PC-9 (cell line): ENCODE results near the gene ARHGAP42. TPM values are rescaled to one million over a fixed set of nuclear protein-coding genes. Genes with fewer than 3 reads are reported as not detected.
A peak's percentile ranks its signal among the peaks of the same experiment; 100 is the strongest.

Experiments used
- BruUV-seq: library from RNA; stranded (reverse); fragments of 400-500 nt; replicated peaks from 2 replicates; lab custom pipeline; 2021; lab: Mats Ljungman, UMichigan
- CTCF ChIA-PET: fragments of 300-600 bp; sonication (Branson Sonifier 250); formaldehyde crosslinking; loops from one replicate; lab custom pipeline; 2022; ENCODE audit warnings: antibody characterized with exemption; lab: Charles Lee
- POLR2A ChIA-PET: fragments of 300-600 bp; sonication (Branson Sonifier 250); formaldehyde crosslinking; loops from one replicate; lab custom pipeline; 2022; ENCODE audit warnings: antibody characterized with exemption; ENCODE audit not compliant: unreplicated experiment; lab: Charles Lee
- DNase-seq, 2 experiments: peaks; one replicate each; pipeline versions ENCODE4 v3.0.0 to v3.0.0-alpha.2; 2015 to 2022; ENCODE audit warnings: mixed read lengths in 1 of 2
- H2AFZ ChIP-seq: fragments of 200-600 bp; sonication (generic); 2 replicates; pipeline ENCODE4 v1.8.1; 2017; ENCODE audit warnings: antibody characterized with exemption
- H3F3A ChIP-seq: fragments of 200-600 bp; sonication (generic); 2 replicates; pipeline ENCODE4 v1.8.1; 2017; ENCODE audit warnings: antibody characterized with exemption, mild to moderate bottlenecking, low read depth; ENCODE audit not compliant: insufficient read depth
- H3K27ac ChIP-seq: fragments of 200-600 bp; sonication (generic); 2 replicates; pipeline ENCODE4 v1.6.1; 2016; ENCODE audit warnings: mixed run types
- H3K27me3 ChIP-seq: fragments of 200-600 bp; sonication (generic); 2 replicates; pipeline ENCODE4 v1.6.1; 2016; ENCODE audit warnings: low read depth, mixed run types; ENCODE audit not compliant: insufficient read depth
- H3K36me3 ChIP-seq: fragments of 200-600 bp; sonication (generic); 2 replicates; pipeline ENCODE4 v1.6.1; 2016; ENCODE audit warnings: low read depth, mixed run types
- H3K4me1 ChIP-seq: fragments of 200-600 bp; sonication (generic); replicated peaks from 2 replicates; pipeline ENCODE4 v1.6.1; 2016; ENCODE audit warnings: mixed run types; ENCODE audit not compliant: insufficient read depth
- H3K4me2 ChIP-seq: fragments of 200-600 bp; sonication (generic); 2 replicates; pipeline ENCODE4 v1.6.1; 2017; ENCODE audit warnings: mixed run types
- H3K4me3 ChIP-seq: fragments of 200-600 bp; sonication (generic); 2 replicates; pipeline ENCODE4 v1.6.1; 2016; ENCODE audit warnings: mixed run types
- H3K79me2 ChIP-seq: fragments of 200-600 bp; sonication (generic); 2 replicates; pipeline ENCODE4 v1.6.1; 2017; ENCODE audit warnings: low read depth, mixed run types
- H3K9me2 ChIP-seq: fragments of 200-600 bp; sonication (generic); 2 replicates; pipeline ENCODE4 v1.8.1; 2017; ENCODE audit warnings: mild to moderate bottlenecking; ENCODE audit not compliant: insufficient read depth
- H3K9me3 ChIP-seq: fragments of 200-600 bp; sonication (generic); 2 replicates; pipeline ENCODE4 v1.8.1; 2016; ENCODE audit warnings: low read depth; ENCODE audit not compliant: insufficient read depth
- H4K20me1 ChIP-seq: fragments of 200-600 bp; sonication (generic); 2 replicates; pipeline ENCODE4 v1.8.1; 2017; ENCODE audit not compliant: insufficient read depth
- EZH2 ChIP-seq: fragments of 200-600 bp; sonication (generic); IDR thresholded peaks from 2 replicates; pipeline ENCODE4 v1.8.0; 2017; ENCODE audit warnings: antibody characterized with exemption, low read depth
- intact Hi-C: fragments of 100-400 bp; cut with micrococcal nuclease; formaldehyde crosslinking; loops from one replicate; pipeline ENCODE4 v1.10.0; 2022; ENCODE audit not compliant: unreplicated experiment
- total RNA-seq: library from RNA; stranded (reverse); gene quantifications from 2 replicates; pipeline ENCODE4 v1.2.3, GENCODE V29; 2021
- TF ChIP-seq, protein P1 (sequence below): fragments of 200-600 bp; sonication (generic); conservative IDR thresholded peaks from 2 replicates; pipeline ENCODE4 v1.6.1; 2017; ENCODE audit warnings: mixed run types, antibody characterized with exemption, mild to moderate bottlenecking, moderate library complexity

Gene ARHGAP42
- total RNA-seq, 1 experiment from 2014 or later = 12.8 TPM

DNA sequence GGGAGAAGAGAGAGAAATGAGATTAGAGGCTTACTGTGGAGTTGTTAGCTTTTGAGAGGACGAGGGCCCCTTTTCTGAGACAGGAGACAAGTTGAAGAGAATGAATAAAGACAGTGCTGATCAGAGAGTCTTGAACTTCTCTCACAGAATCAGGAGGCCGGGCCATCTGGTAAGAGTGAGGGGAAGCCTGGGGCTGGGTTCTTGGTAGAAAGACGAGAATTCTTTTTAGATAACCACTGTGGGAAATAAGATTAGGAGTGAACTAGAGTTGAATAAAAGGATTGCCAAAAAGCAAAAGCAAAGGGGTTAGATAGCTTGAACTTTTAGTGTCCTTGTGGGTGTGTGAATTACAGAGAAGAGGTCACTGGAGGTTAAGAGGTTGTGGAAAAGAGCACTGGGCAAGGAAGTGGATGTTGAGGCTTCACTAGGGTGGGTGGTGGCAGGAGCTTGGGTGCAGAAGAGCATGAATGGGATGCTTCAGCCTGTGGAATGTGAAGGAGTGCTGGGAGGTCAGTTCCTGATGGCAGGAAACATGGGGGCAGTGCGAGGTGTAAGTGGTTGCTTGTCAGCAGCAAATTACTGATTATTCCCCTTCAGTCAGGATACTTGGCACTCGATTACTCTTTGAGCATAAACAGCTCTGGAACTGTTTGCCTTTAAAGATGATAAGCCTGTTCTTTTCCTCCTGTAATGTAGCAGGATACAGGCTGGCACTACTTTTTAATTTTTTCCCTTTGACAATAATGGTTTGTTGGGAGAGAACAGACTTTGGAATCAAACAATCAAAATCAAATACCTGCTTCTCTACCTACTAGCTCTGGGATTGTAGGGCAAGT, 98.3 kb downstream of the ARHGAP42 start:
- TF ChIP-seq, protein P1, sequence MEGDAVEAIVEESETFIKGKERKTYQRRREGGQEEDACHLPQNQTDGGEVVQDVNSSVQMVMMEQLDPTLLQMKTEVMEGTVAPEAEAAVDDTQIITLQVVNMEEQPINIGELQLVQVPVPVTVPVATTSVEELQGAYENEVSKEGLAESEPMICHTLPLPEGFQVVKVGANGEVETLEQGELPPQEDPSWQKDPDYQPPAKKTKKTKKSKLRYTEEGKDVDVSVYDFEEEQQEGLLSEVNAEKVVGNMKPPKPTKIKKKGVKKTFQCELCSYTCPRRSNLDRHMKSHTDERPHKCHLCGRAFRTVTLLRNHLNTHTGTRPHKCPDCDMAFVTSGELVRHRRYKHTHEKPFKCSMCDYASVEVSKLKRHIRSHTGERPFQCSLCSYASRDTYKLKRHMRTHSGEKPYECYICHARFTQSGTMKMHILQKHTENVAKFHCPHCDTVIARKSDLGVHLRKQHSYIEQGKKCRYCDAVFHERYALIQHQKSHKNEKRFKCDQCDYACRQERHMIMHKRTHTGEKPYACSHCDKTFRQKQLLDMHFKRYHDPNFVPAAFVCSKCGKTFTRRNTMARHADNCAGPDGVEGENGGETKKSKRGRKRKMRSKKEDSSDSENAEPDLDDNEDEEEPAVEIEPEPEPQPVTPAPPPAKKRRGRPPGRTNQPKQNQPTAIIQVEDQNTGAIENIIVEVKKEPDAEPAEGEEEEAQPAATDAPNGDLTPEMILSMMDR = no peak
- TF ChIP-seq EZH2 = no peak
- BruUV-seq = no TSS peak
- Histone ChIP-seq H3K4me1 (0 out of 2 replicates have a peak, but pooled peaks cover 4% of the 10 kb centered on the region), H3F3A (no peaks in the 10 kb centered on the region), H3K9me2 (no peaks in the 10 kb centered on the region), H3K36me3 (no peaks in the 10 kb centered on the region), H3K27ac (no peak overlapping the region), H3K9me3 (no peaks in the 10 kb centered on the region), H4K20me1 (no peaks in the 10 kb centered on the region), H2AFZ (no peak overlapping the region), H3K79me2 (no peaks in the 10 kb centered on the region), H3K4me3 (no peak overlapping the region), H3K4me2 (no peak overlapping the region), H3K27me3 (no peaks in the 10 kb centered on the region)
- intact Hi-C loops = no loop called here
- POLR2A ChIA-PET = no interaction called here
- CTCF ChIA-PET = no interaction called here
- DNase-seq = no peak

DNA sequence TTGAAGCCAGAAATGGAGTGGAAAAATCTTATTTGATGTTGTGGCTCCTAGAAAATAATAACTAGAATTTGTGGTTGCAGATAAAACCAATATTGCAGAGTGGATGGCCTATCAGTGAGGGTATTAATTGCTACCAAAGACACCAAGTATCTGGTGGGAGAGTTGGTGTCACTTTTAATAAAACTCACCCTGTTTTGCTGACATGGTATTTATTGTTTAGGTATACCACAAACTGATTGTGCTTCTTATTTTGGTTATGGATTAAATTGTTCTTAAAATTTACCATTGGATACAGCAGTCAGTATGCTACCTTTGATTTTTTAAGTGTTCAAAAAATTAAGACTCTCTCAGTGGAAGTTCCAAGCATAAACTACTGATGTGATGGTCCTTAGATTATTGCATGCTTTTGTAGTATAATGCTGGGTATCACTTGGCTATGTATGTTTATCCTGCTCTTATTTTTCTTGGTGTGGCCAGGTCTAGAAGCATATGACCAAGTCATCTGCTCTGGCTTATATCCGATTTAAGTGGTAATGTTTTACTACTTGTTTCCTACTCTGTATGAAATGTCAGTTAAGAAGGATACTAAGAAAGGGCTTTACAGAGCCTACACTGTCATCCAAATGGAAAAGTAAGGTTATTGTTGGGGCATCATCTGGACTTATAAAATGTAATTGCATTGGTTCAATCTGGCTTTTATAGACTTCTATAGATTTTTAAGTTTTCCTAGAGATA, 101.6 kb downstream of the ARHGAP42 start:
- no peak overlapping the region for H3K4me2 ChIP-seq
- TF ChIP-seq, protein P1 = no peak
- H3K36me3 ChIP-seq = no peaks in the 10 kb centered on the region
- H3K27me3 ChIP-seq = no peaks in the 10 kb centered on the region
- ChIA-PET CTCF (no interaction called here), POLR2A (no interaction called here)
- H3K79me2 ChIP-seq = no peaks in the 10 kb centered on the region
- H2AFZ ChIP-seq = no peak overlapping the region
- H3K9me3 ChIP-seq = no peaks in the 10 kb centered on the region
- peaks cover 9% of the 10 kb centered on the region for H3K4me1 ChIP-seq
- no peaks in the 10 kb centered on the region for H4K20me1 ChIP-seq
- intact Hi-C loops = no loop called here
- H3F3A ChIP-seq = no peaks in the 10 kb centered on the region
- H3K4me3 ChIP-seq = no peak overlapping the region
- BruUV-seq = no TSS peak
- no peaks in the 10 kb centered on the region for H3K9me2 ChIP-seq
- DNase-seq = no peak
- H3K27ac ChIP-seq = no peak overlapping the region

DNA sequence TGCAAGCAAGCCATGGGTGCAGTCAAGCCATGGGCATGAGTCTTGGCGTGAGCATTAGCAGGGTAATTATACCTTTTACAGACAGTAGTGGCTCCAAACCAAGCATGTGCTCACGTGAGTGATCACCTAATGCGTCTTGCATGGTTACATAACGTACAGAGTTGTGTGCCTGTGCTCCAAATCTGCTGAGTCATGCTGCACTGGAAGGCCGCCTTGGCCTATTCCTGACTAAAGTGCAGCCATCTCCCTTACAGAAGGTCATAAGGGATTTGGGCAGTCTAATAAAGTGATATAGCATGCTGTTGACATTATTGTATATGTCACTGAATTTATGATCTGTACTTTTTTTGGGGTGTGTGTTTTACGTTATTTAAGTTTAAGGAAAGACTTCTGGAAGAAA, 102.4 kb downstream of the ARHGAP42 start:
- no peaks in the 10 kb centered on the region for H3K79me2 ChIP-seq
- intact Hi-C loops = no loop called here
- POLR2A ChIA-PET = no interaction called here
- H3K27me3 ChIP-seq = no peaks in the 10 kb centered on the region
- no peaks in the 10 kb centered on the region for H3K36me3 ChIP-seq
- no TSS peak for BruUV-seq
- H3F3A ChIP-seq = no peaks in the 10 kb centered on the region
- peaks cover 9% of the 10 kb centered on the region for H3K4me1 ChIP-seq
- 0 out of 2 replicates have a peak overlapping the region, but pooled peaks have one; percentile 10 for H3K27ac ChIP-seq
- no peak overlapping the region for H3K4me2 ChIP-seq
- CTCF ChIA-PET = no interaction called here
- no peak overlapping the region for H3K4me3 ChIP-seq
- H3K9me3 ChIP-seq = no peaks in the 10 kb centered on the region
- TF ChIP-seq EZH2 = no peak
- TF ChIP-seq, protein P1 = no peak
- H2AFZ ChIP-seq = no peak overlapping the region
- no peaks in the 10 kb centered on the region for H4K20me1 ChIP-seq
- no peak for DNase-seq
- H3K9me2 ChIP-seq = no peaks in the 10 kb centered on the region
